GM19238 (cell line): Measurements from ENCODE around the gene SLIT1.

Experiments used
- DNase-seq: peaks from one replicate; pipeline ENCODE4 v3.0.0; 2011; ENCODE audit warnings: low spot score; ENCODE audit not compliant: insufficient read length

SLIT1 gene

DNA sequence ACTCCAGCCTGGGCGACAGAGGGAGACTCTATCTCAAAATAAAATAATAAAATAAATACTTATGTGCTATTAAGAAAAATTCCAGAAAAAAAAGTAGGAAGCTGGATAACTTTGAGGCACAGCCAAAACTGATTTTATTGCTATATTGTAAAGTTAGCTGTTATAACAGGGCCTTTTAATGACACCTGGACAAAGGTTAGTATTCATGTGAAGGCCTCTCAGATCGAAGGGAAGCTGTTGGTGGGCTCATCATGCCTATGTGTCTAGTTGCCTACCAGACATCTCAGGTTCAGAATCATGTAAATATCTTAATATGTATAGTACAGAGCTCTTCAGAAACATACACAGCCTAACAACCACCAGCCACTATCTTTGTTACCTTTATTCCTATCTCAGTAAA is 210.6 kb downstream of the SLIT1 start:
- no peak for DNase-seq

GRCh38 chr10:96973809-96974747 is 211.7 kb downstream of the SLIT1 start:
- no peak for DNase-seq

GRCh38 chr10:96972264-96972663 is 213.5 kb downstream of the SLIT1 start:
- no peak for DNase-seq

- DNase-seq: no peak
Observed at GRCh38 chr10:96971324-96971723, 214.4 kb downstream of the SLIT1 start.

DNA sequence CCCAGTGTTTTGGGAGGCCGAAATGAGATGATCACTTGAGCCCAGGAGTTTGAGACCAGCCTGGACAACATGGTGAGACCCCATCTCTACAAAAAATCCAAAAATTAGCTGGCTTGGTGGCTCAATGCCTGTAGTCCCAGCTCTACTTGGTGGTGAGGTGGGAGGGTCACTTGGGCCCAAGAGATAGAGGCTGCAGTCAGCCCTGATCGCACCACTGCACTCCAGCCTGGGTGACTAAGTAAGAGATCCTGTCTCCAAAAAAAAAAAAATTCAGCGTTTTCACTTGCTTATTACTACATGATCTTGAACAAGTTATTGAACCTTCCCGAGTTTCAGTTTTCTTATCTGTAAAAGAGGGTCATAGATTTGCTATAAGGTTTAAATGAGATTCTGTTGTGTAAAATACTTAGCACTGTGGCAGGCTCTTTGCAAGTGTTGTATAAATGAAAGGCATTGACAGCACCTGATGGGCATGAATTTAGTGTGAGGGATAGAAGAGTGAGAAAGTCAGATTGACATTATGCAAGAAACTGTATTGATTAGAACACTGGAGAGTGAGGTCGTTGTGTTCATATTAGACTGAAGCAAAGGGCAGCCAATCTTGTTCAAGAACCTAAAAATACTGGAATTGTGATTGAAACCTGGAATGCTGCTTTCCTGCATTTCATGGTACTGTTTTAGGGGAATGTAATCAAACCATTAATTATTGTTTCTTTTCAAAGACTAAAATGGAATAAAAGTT is 216.9 kb downstream of the SLIT1 start:
- no peak for DNase-seq

DNA sequence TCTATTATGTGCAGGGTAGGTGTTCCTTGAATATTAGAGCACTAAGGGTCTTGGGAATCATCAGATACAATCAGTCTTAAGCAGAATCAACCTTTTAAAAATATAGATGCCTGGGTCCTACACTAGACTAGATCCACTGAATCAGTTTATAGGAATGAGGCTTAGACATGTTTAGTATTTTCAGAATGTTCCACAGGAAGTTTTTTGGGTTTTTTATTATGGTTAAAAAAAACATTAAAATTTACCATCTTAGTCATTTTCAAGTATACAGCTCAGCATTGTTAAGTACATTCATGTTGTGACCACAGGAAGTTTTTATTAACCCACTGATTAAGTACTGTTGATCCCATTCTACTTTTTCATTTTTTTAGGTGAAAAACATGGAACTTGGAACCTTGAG is 217.9 kb downstream of the SLIT1 start:
- DNase-seq: no peak

- no peak for DNase-seq
Observed at GRCh38 chr10:96964131-96964530, 221.6 kb downstream of the SLIT1 start.

DNA sequence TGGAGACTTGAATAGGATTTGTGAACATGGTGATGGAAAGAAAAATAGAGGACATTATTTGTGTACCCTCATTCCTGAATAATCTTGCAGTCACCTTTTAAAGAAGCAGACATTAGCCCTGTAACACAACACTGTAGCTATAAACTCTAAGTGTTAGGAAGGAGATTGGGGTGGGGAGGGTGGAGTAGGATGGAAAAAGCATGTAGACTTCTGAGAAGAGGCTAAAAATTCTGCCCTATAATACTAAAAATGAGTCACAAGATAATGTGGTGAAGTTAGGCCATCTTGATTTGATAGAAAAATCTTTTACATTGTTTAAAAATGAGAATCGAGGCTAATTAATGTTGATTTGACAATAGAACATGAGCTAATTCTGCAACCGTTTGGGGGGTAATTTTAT is 224.9 kb downstream of the SLIT1 start:
- DNase-seq: no peak

GRCh38 chr10:96959733-96960132 is 226.0 kb downstream of the SLIT1 start:
- no peak for DNase-seq

GRCh38 chr10:96958071-96958470 is 227.7 kb downstream of the SLIT1 start:
- DNase-seq: no peak

GRCh38 chr10:96955794-96956193 is 230.0 kb downstream of the SLIT1 start:
- no peak for DNase-seq

DNA sequence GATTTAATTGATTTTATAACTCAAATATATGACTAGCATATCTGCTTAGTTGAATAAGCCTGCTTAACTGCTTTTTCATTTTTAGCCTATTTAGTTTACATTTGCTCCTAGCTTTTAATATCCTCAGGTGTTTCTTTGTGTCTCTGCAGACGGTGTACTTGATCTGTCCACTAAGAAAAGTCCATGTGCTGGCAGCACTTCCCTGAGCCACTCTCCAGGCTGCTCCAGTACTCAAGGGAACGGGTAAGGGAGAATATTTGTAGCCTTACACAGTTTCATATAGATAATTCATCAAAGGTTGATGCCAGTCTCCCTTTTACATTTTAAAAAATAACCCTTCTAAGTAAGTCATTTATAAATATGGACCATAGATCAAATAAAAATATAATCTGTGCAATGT is 233.8 kb downstream of the SLIT1 start:
- DNase-seq: no peak

DNA sequence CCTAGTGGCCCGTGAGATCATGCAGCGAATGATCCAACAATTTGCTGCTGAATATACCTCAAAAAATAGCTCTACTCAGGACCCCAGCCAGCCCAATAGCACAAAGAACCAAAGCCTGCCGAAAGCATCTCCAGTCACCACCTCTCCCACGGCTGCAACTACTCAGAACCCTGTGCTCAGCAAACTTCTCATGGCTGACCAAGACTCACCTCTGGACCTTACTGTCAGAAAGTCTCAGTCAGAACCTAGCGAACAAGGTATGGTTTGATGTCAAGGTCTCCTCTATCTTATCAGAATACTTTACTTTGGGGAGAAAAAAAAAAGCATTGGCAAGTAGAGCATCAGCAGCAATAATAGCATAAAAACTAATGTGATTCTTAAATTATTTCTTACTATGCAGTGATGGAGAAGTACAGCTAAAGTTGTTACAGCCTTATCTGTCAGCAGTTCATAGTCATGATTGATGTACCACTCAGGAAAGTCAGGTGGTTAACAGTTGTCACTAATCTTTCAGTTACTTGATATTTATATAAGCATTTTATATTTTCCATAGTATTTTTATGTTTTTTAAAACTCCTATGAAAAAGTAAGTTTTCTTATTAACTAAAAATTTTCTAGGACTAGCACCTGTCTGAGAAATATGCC is 236.6 kb downstream of the SLIT1 start:
- DNase-seq: no peak
